ENCODE results near the gene RNGTT.

RNGTT gene

GRCh38 chr6:88575536-88575935, 387.9 kb downstream of the RNGTT start:
- no peak for DNase-seq

DNA sequence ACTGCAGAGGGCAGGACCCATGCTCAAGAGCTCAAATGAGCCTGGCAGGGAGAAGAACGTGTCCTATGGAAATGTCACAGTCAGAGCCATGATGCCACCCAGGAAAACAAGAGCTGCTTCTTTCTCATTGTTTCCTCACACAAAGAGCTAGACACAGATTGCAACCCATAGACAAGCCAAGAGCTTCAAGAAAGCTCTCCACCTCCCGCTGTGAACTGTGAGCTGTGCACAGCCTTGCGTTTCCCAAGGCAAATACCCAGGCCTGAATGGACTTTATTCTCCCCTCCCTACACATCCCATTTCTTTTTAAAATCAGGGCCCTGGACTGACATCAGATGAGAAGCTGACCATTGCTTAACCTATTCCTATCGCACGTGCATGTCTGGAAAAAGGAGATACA, 388.8 kb downstream of the RNGTT start:
- no peak for DNase-seq

- DNase-seq = no peak
Measured at GRCh38 chr6:88574031-88574430, 389.4 kb downstream of the RNGTT start.

GRCh38 chr6:88573561-88573960, 389.9 kb downstream of the RNGTT start:
- no peak for DNase-seq

DNA sequence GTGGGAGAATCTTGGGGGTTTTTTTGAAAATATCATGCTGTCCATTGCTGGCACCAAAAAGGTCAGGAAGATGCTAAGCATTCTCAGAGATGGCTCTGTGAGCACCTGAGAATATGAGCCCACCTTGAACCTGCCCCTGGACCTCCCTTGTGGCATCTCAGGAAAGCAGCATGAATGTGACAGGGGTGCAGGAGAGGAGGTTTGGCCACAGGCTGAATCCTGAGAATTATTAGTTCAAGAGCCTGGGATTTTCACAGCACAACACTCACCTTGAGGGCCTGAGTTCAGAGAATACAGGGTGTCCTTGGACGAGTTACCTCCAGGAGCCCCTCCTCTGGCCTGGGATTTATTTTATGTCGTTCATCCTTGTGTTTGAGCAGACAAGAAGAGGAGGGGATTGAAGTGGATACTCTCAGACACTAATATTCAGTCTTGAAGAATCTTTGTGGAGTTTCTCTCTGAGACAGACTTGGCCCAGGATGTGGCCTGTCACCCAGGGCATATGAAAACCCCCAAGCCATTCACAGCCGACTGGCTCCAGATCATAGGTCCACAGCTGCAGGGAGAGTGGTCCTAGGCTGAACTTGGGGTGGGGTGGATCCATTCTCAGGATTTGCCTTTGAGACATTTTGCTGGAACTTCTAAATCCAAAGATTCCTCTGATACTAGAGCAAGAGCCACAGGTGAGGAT, 390.8 kb downstream of the RNGTT start:
- no peak for DNase-seq

DNA sequence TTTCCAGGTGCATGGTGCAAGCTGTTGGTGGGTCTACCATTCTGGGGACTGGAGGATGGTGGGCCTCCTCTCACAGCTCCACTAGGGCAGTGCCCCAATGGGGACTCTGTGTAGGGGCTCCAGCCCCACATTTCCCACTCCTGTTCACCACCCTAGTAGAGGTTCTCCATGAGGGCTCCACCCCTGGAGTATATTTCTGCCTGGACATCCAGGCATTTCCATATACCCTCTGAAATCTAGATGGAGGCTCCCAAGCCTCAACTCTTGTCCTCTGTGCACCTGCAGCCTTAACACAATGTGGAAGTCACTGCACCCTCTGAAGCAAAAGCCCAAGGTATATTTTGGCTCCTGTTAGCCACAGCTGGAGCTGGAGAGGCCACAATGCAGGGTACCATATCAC, 393.5 kb downstream of the RNGTT start:
- no peak for DNase-seq

DNA sequence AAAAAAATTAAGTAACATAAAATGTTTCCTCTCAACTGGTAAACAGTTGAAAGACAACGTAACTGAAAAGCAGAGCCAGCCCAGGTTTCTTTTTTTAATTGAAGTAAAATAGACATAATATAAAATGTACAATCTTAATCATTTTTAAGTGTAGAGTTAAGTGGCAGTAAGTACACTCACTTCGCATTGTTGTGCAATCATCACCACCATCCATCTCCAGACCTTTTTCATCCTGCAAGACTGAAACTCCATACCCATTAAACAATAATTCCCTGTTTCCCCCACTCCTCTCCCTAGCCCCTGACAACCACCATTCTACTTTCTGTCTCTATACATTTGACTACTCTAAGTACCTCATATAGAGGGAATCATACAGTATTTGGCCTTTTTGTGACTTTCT, 395.7 kb downstream of the RNGTT start:
- DNase-seq = no peak

GRCh38 chr6:88566746-88567534, 396.5 kb downstream of the RNGTT start:
- no peak for DNase-seq

DNA sequence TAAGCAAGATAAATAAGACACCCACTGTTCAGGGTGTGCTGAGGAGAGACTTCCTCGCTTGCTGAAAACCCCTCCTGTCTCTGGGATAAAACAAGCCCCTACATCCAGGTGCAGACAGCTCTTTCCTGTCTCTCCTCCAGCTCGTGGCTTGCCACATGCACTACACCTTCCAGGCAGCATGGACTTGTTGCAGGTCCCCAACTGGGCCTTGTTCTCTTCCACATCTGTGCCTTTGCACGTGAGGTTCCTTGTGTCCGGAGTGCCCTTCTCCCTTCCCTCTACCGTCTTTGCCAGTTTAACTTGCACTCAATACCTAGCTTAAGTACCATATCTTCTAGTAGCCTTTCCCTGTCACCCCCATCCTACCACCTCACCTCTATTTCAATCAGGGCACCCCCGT, 397.6 kb downstream of the RNGTT start:
- DNase-seq = no peak

DNA sequence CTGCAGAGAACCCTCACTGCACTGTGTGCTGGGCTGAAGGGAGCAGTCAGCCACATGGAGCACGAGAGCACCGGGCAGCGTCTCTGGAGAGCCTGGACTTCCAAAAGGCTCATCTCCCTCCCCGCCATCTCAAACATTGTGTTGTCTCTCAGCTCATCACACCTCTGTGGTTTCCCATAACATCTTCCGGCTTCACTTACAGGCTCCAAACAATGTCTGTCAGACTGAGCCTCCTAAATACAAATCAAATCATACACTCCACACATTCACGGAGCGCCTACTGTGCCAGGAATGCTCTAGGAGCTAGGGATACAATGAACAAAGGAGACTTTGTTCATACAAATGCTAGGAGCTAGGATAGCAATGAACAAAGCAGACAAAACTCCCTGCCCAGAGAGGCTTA, 398.0 kb downstream of the RNGTT start:
- DNase-seq = no peak

DNA sequence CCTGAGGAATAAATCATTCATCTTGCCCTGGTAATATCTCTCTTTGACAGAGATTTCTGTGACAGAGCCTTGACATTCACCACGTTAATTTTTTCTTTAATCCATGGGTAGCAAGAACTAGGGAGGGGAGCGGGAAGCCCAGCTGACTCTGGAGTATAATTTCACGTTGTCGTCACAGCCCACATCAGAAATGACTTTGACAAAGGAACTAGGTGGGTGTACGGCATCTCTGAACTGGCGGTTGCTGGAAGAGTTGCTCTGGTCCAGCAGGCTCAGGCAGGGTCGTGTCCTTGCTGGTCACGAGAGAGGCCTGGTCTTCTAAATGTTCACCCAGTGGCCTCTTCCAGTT, 400.2 kb downstream of the RNGTT start:
- DNase-seq = no peak

GRCh38 chr6:88562353-88563276, 400.8 kb downstream of the RNGTT start:
- DNase-seq = no peak

DNA sequence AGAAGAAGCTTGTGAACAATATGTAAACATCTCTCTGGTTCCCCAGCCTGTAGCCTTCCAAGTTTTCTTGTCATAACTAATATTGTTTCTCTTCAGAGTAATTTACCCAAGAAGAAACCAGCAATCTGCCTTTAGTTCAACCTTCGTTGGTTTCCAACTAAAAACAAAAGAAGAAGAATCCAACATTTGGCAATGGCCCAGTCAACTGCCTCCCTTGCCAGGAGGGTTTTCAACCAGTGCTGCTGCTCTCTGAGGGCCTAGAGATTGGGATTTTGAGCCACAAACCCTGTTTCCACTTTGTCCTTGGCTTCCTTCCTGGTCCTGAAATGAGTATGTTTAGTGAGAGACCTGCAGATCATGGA, 401.5 kb downstream of the RNGTT start:
- no peak for DNase-seq

- DNase-seq = no peak
Measured at GRCh38 chr6:88561034-88561953, 402.1 kb downstream of the RNGTT start.
